Measurements from ENCODE around the gene SELENOS.

DNA sequence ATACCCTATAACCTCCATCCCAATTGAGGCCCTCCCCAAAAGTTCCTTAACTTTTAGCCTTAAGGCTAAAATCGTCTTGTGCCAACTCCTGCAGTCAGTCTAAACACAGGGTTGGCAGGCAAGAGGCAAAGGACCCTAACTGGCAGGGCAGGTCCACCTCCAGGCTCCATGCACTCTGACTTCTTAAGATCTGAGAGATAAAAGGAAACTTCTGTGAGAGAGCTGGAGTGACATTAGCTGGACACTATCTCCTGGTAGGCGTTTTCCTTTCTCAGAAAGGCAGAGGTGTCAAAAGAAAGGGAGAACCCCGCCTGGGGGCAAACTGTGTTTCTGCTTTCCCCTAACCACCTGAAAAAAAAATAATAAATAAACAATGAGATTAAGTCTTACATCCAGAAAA is 29.0 kb downstream of the SELENOS start:
- no peak for TF ChIP-seq ZNF274 (IDR thresholded peaks at IDR 0.05; ENCODE audit: low read depth, low read length)
- TF ChIP-seq YY1 (IDR thresholded peaks at IDR 0.05; ENCODE audit: insufficient read depth, insufficient read length): no peak

Data from NT2/D1 (cell line).